Measurements from ENCODE around the gene XPR1.
"Not testable (repeated sequence)": the region's sequence is repeated elsewhere in the genome, so short reads cannot be mapped to it uniquely, and the experiment has no call there.

XPR1 gene

GRCh38 chr1:180720753-180721152 lies 88.9 kb downstream of the XPR1 start:
- H2AFZ ChIP-seq, result no peak overlapping the region
- H3K27me3 ChIP-seq (ENCODE audit: control insufficient read depth, insufficient read depth, low read length), result no peaks in the 10 kb centered on the region
- H3K9ac ChIP-seq, result no peak overlapping the region
- H3K4me2 ChIP-seq (ENCODE audit: low read length), result no peak overlapping the region
- no peak for TF ChIP-seq CTCF (IDR thresholded peaks at IDR 0.05)
- H3K36me3 ChIP-seq (ENCODE audit: control insufficient read depth, insufficient read depth, low read length), result no peaks in the 10 kb centered on the region
- no peak overlapping the region for H3K27ac ChIP-seq
- H3K9me3 ChIP-seq (ENCODE audit: control insufficient read depth, low read length), result no peaks in the 10 kb centered on the region
- no peaks in the 10 kb centered on the region for H3K79me2 ChIP-seq
- H3K4me1 ChIP-seq, result no peaks in the 10 kb centered on the region
- no peak overlapping the region for H3K4me3 ChIP-seq (ENCODE audit: low read depth, low read length)

- TF ChIP-seq CTCF (IDR thresholded peaks at IDR 0.05), result no peak
- no peaks in the 10 kb centered on the region for H3K79me2 ChIP-seq
- no peaks in the 10 kb centered on the region for H3K27me3 ChIP-seq (ENCODE audit: control insufficient read depth, insufficient read depth, low read length)
- H3K4me2 ChIP-seq (ENCODE audit: low read length), result no peak overlapping the region
- H3K9me3 ChIP-seq (ENCODE audit: control insufficient read depth, low read length), result no peaks in the 10 kb centered on the region
- no peak overlapping the region for H3K9ac ChIP-seq
- no peak overlapping the region for H3K27ac ChIP-seq
- H3K4me3 ChIP-seq (ENCODE audit: low read depth, low read length), result no peak overlapping the region
- no peak overlapping the region for H2AFZ ChIP-seq
- H3K4me1 ChIP-seq, result no peaks in the 10 kb centered on the region
- no peaks in the 10 kb centered on the region for H3K36me3 ChIP-seq (ENCODE audit: control insufficient read depth, insufficient read depth, low read length)
Observed at GRCh38 chr1:180722586-180722985, 90.8 kb downstream of the XPR1 start.

DNA sequence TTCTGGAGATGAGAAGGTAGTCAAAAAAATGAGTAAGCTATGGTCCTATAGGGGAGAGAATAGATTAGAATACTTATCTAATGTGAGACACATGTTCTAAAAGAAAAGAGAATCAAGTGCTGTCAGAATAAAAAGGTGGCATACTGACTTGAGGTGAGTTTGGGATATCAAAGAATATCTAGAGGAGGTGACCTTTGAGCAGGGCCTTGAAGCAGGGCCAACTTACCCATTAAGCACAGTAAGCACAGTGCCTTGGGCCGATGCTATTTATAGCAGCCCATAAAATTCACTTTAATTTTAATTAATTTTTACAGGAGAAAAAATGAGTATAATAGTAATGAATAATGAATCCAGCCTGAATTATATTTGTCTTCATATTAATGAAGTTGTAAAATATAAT lies 92.2 kb downstream of the XPR1 start:
- Histone ChIP-seq H3K9ac (no peak overlapping the region), H3K79me2 (peaks cover under 1% of the 10 kb centered on the region), H3K36me3 (ENCODE audit: control insufficient read depth, insufficient read depth, low read length) (no peaks in the 10 kb centered on the region), H3K4me2 (ENCODE audit: low read length) (no peak overlapping the region), H2AFZ (no peak overlapping the region), H3K4me3 (ENCODE audit: low read depth, low read length) (no peak overlapping the region), H3K27ac (no peak overlapping the region), H3K4me1 (no peaks in the 10 kb centered on the region), H3K27me3 (ENCODE audit: control insufficient read depth, insufficient read depth, low read length) (no peaks in the 10 kb centered on the region), H3K9me3 (ENCODE audit: control insufficient read depth, low read length) (no peaks in the 10 kb centered on the region)
- TF ChIP-seq CTCF (IDR thresholded peaks at IDR 0.05), result no peak

GRCh38 chr1:180726024-180726423 lies 94.2 kb downstream of the XPR1 start:
- H3K4me3 ChIP-seq (ENCODE audit: low read depth, low read length); H3K9me3 ChIP-seq (ENCODE audit: control insufficient read depth, low read length); H3K27ac ChIP-seq; H3K27me3 ChIP-seq (ENCODE audit: control insufficient read depth, insufficient read depth, low read length); H3K36me3 ChIP-seq (ENCODE audit: control insufficient read depth, insufficient read depth, low read length); H3K4me1 ChIP-seq; H3K9ac ChIP-seq; H3K4me2 ChIP-seq (ENCODE audit: low read length); H3K79me2 ChIP-seq; H2AFZ ChIP-seq: not testable (repeated sequence)

GRCh38 chr1:180727751-180728150 lies 95.9 kb downstream of the XPR1 start:
- not testable (repeated sequence) for H3K4me1 ChIP-seq; H3K79me2 ChIP-seq; H3K27ac ChIP-seq; H3K9me3 ChIP-seq (ENCODE audit: control insufficient read depth, low read length); H3K27me3 ChIP-seq (ENCODE audit: control insufficient read depth, insufficient read depth, low read length); H3K9ac ChIP-seq; H2AFZ ChIP-seq; H3K4me3 ChIP-seq (ENCODE audit: low read depth, low read length); H3K4me2 ChIP-seq (ENCODE audit: low read length); H3K36me3 ChIP-seq (ENCODE audit: control insufficient read depth, insufficient read depth, low read length)

DNA sequence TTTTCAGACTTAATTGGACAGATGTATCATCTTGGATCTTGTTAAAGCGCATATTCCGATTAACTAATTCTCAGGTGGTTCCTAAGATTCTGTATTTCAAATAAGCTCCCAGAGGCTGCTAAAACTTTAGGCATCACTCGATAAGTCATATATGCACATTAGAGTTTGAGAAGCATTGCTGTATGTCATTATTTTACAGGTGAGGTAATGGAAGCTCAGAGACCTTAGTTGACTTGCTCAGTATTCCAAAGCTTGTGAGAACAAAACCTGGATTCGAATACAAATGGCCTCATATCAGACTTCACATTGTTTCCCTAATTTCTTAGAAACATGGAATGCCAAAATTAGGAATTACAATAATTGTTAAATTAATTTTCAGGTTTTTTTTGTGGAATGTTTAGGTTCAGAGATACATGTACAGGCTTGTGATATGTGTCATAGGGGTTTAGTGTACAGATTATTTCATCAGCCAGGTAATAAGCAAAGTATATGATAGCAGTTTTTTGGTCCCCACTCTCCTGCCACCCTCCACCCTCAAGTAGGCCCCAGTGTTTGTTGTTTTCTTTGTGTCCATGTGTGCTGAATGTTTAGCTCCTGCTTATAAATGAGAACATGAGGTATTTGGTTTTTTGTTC lies 96.8 kb downstream of the XPR1 start:
- no peak for TF ChIP-seq CTCF (IDR thresholded peaks at IDR 0.05)
- H3K27me3 ChIP-seq (ENCODE audit: control insufficient read depth, insufficient read depth, low read length), result no peaks in the 10 kb centered on the region
- H3K4me2 ChIP-seq (ENCODE audit: low read length), result no peak overlapping the region
- H3K79me2 ChIP-seq, result peaks cover 6% of the 10 kb centered on the region
- no peaks in the 10 kb centered on the region for H3K9me3 ChIP-seq (ENCODE audit: control insufficient read depth, low read length)
- no peak overlapping the region for H3K9ac ChIP-seq
- no peaks in the 10 kb centered on the region for H3K36me3 ChIP-seq (ENCODE audit: control insufficient read depth, insufficient read depth, low read length)
- H2AFZ ChIP-seq, result no peak overlapping the region
- H3K27ac ChIP-seq, result no peak overlapping the region
- no peaks in the 10 kb centered on the region for H3K4me1 ChIP-seq
- H3K4me3 ChIP-seq (ENCODE audit: low read depth, low read length), result no peak overlapping the region
